Esophagus mucosa (tissue), 1 donor: ENCODE measurements around the gene DHRS7. TPM values are rescaled to one million over a fixed set of nuclear protein-coding genes. Genes with fewer than 3 reads are reported as not detected.
A peak's percentile ranks its signal among the peaks of the same experiment; 100 is the strongest.
"Not testable (repeated sequence)": the region's sequence is repeated elsewhere in the genome, so short reads cannot be mapped to it uniquely, and the experiment has no call there.

Experiments used
- ATAC-seq: fragments of 200-7000 bp; cut with Tn5 transposase; one replicate; pipeline ENCODE4 v1.9.1; 2020
- total RNA-seq: library from RNA; stranded (reverse); gene quantifications from one replicate; pipeline ENCODE4 v1.2.4, GENCODE V29; 2023
- donor health status: DM: yes; HTN: yes; CAD: no.

Gene DHRS7
- total RNA-seq, 1 donor from 2014 or later, result 40.3 TPM

GRCh38 chr14:60133487-60133886, 31.7 kb downstream of the DHRS7 start:
- ATAC-seq, result no peak

- no peak for ATAC-seq
Observed at GRCh38 chr14:60125918-60126317, 39.3 kb downstream of the DHRS7 start.

DNA sequence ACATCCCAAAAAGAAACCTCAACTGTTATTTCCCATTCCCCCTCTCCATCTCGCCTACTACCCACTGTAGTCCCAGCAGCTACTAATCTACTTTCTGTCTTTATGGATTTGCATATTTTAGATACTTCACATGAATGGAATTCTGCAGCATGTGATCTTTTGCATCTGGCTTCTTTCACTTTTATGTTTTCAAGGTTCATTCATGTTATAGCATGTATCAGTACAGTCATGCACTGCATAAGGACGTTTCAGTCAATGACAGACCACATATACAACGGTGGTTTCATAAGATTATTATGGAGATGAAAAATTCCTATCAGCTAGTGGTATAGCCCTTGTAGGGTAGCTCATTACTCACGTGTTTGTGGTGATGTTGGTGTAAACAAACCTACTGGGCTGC, 49.0 kb downstream of the DHRS7 start:
- ATAC-seq, result peak; percentile 13

DNA sequence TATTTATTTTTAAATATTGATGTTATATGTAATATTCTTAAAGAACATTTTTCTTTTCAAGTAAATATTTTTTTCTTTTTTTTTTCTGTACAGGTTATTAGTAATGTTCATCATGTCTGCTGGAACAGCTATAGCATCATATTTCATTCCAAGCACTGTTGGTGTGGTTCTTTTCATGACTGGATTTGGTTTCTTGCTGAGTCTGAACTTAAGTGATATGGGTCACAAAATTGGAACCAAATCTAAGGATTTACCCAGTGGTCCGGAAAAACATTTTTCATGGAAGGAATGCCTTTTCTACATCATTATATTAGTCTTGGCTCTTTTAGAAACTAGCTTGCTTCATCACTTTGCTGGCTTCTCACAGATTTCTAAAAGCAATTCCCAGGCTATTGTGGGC, 50.3 kb downstream of the DHRS7 start:
- no peak for ATAC-seq

- no peak for ATAC-seq
Observed at GRCh38 chr14:60111732-60112131, 53.5 kb downstream of the DHRS7 start.

DNA sequence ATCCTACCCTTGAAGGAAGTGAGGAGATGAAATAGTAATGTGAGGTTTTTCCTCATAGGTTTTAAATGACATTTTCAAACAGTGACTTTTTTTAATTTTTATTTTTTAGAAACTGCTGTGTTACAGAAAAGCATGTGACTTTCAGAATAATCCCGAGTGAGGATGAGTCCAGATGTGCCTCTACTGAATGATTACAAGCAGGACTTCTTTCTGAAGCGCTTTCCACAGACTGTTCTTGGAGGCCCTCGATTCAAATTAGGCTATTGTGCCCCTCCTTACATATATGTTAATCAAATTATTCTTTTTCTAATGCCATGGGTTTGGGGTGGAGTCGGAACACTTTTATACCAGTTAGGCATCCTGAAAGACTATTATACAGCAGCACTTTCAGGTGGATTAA, 57.7 kb downstream of the DHRS7 start:
- no peak for ATAC-seq

- ATAC-seq, result no peak
Observed at GRCh38 chr14:60106339-60106738, 58.9 kb downstream of the DHRS7 start.

- ATAC-seq, result no peak
Observed at GRCh38 chr14:60102389-60102788, 62.8 kb downstream of the DHRS7 start.

- ATAC-seq, result peak; percentile 36
Observed at GRCh38 chr14:60101786-60102185, 63.4 kb downstream of the DHRS7 start.

GRCh38 chr14:60099855-60100254, 65.3 kb downstream of the DHRS7 start:
- ATAC-seq, result not testable (repeated sequence)

DNA sequence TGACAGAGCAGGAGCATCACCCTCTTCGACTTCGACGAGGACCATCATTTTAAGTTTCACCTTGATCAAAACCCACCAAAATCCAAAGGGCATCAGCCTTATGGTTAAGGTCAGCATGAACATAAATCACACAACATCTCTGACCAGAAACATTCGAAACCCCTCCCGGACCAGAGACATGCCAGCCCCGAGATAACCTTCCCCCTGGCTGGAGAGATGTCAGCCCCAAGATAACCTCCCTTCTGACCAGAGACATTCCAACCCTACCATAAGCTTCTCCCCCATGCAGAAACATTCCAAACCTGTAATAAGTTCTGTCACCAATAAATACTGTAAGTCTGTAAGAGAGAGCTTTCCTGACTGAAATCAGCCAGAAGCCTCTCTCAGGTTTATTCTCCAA, 67.2 kb downstream of the DHRS7 start:
- ATAC-seq, result no peak

DNA sequence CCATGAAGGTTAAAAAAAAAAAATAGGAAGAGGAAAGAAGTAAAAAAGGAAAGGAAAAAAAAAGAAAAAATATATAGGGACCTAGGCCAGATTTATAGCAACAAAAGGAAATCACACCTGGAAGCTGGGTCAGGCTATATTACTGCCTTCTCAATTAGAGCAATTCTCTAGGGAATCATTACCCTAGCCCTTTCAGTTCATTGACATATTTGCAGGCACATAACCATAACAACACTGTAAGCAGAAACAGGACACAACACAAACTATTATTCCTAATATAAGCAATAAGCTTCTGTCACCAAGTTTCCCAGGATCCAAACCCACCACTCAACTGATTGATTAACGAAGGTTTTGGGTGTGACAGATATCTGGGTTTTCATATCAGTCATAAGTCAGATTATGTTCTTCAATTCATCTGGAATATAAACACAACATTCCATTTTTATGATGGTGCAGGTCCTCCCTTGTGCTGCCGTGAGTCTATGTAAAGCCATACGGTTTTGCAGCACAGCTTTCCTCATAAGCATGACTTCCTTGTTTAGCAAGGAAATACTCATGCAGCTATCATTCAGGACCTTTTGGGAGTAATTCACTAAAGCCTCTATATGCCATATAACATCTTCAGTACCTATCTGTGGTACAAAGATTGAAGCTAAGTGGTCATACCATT, 69.3 kb downstream of the DHRS7 start:
- no peak for ATAC-seq

- ATAC-seq, result no peak
Observed at GRCh38 chr14:60095231-60095630, 70.0 kb downstream of the DHRS7 start.

DNA sequence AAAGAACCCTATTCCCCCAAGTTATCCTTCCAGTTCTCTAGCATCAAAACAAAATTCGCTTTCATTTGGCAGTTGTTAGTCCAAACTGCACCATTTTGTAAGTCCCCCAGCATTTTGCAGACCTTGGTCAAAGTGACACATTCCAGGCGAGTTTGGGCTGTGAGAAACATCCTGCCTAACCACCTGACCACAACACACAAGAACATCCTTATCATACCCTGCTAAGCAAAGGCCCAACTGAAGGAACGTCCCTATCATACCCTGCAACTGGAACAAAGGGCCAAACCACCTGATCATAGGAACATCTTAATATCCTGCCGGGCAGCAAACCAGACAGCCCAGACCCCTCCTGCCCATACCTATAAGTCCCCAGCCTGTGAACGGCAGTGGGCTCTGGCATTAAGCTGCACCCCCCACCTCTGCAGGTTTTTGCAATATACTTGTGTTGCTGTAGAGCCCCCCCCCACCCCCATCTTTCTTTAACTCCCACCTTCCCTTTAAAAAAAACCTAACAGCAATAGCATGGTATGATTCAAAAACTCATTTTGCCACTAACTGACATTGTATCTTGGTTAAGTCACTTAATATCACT, 70.8 kb downstream of the DHRS7 start:
- no peak for ATAC-seq

Other genes starting within 250 kb of the DHRS7 start
- gene LRRC9, start 245.3 kb downstream of the DHRS7 start, total RNA-seq, result 0.12 TPM
- 19.2 TPM for gene PCNX4, start 73.5 kb downstream of the DHRS7 start, total RNA-seq
- 25.8 TPM for gene PPM1A, start 83.8 kb upstream of the DHRS7 start, total RNA-seq